DOHH2 (cell line): ENCODE data around the gene MARS1.

Source experiments
- H3F3A ChIP-seq: fragments of 200-600 bp; sonication (generic), shearing (Covaris generic); 2 replicates; pipeline ENCODE4 v1.6.0; 2016; ENCODE audit warnings: antibody characterized with exemption, mild to moderate bottlenecking; ENCODE audit not compliant: control insufficient read depth, insufficient read depth
- H3K27ac ChIP-seq: fragments of 200-600 bp; sonication (generic); 2 replicates; pipeline ENCODE4 v1.5.1; 2014; ENCODE audit warnings: low read depth, mild to moderate bottlenecking, low read length, moderate library complexity
- H3K27me3 ChIP-seq: fragments of 200-600 bp; sonication (generic); 2 replicates; pipeline ENCODE4 v1.6.1; 2014; ENCODE audit warnings: mild to moderate bottlenecking, low read length, mixed read lengths; ENCODE audit not compliant: control insufficient read depth
- H3K36me3 ChIP-seq: fragments of 200-600 bp; sonication (generic); 2 replicates; pipeline ENCODE4 v1.6.1; 2014; ENCODE audit warnings: mild to moderate bottlenecking, low read length, moderate library complexity, mixed read lengths; ENCODE audit not compliant: control insufficient read depth
- H3K4me1 ChIP-seq: fragments of 200-600 bp; sonication (generic); 2 replicates; pipeline ENCODE4 v1.6.1; 2014; ENCODE audit warnings: mild to moderate bottlenecking, low read length, mixed read lengths; ENCODE audit not compliant: control insufficient read depth
- H3K4me2 ChIP-seq: fragments of 200-600 bp; sonication (generic); 2 replicates; pipeline ENCODE4 v1.6.0; 2014; ENCODE audit warnings: mild to moderate bottlenecking, low read length, moderate library complexity
- H3K4me3 ChIP-seq: fragments of 200-600 bp; sonication (generic); 2 replicates; pipeline ENCODE4 v1.5.1; 2014; ENCODE audit warnings: mild to moderate bottlenecking, low read length, mixed read lengths
- H3K79me2 ChIP-seq: fragments of 200-600 bp; sonication (generic); 2 replicates; pipeline ENCODE4 v1.6.1; 2014; ENCODE audit warnings: mild to moderate bottlenecking, low read length, mixed read lengths; ENCODE audit not compliant: control insufficient read depth
- H3K9me2 ChIP-seq: fragments of 200-600 bp; sonication (generic); replicated peaks from 2 replicates; pipeline ENCODE4 v1.6.1; 2014; ENCODE audit warnings: mild to moderate bottlenecking, low read length, mixed read lengths; ENCODE audit not compliant: control insufficient read depth
- H3K9me3 ChIP-seq: fragments of 200-600 bp; sonication (generic); 2 replicates; pipeline ENCODE4 v1.6.1; 2014; ENCODE audit warnings: antibody characterized with exemption, low read length, mixed read lengths; ENCODE audit not compliant: control insufficient read depth, insufficient read depth
- H4K20me1 ChIP-seq: fragments of 200-600 bp; sonication (generic); 2 replicates; pipeline ENCODE4 v1.6.0; 2014; ENCODE audit warnings: low read depth, mild to moderate bottlenecking, antibody characterized with exemption, low read length, moderate library complexity; ENCODE audit not compliant: control insufficient read depth, insufficient read depth
- EZH2phosphoT487 ChIP-seq: fragments of 200-600 bp; sonication (generic); IDR thresholded peaks from 2 replicates; pipeline ENCODE4 v1.6.1; 2017; ENCODE audit warnings: borderline replicate concordance, mild to moderate bottlenecking, antibody characterized with exemption, low read length, moderate library complexity, mixed read lengths
- TF ChIP-seq, protein P1 (sequence below): fragments of 200-600 bp; sonication (generic); IDR thresholded peaks from one replicate; pipeline ENCODE4 v1.5.1; 2014; ENCODE audit warnings: antibody characterized with exemption, mild to moderate bottlenecking, low read depth, low read length; ENCODE audit not compliant: poor library complexity, severe bottlenecking

MARS1 gene

DNA sequence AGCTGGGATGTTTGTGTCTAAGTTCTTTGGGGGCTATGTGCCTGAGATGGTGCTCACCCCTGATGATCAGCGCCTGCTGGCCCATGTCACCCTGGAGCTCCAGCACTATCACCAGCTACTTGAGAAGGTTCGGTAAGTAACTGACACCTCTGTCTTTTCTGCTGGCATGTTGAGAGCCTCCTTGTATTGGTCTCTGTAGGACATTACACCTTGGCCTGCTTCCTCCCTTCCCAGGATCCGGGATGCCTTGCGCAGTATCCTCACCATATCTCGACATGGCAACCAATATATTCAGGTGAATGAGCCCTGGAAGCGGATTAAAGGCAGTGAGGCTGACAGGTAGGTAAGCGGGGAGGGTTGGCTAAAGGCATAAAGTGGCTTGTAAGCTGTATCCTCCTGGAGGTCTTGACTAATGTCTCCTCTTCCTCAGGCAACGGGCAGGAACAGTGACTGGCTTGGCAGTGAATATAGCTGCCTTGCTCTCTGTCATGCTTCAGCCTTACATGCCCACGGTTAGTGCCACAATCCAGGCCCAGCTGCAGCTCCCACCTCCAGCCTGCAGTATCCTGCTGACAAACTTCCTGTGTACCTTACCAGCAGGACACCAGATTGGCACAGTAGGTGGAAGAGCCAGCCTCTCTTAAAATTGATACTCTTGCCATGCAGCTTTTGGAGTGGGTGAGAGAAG, 27.0 kb downstream of the MARS1 start:
- H4K20me1 ChIP-seq, result peaks cover 8% of the 10 kb centered on the region
- no peak overlapping the region for H3K27ac ChIP-seq
- peaks cover 43% of the 10 kb centered on the region for H3F3A ChIP-seq
- peaks cover 32% of the 10 kb centered on the region for H3K79me2 ChIP-seq
- H3K36me3 ChIP-seq, result peaks cover 91% of the 10 kb centered on the region
- H3K4me3 ChIP-seq, result no peak overlapping the region
- peaks cover 23% of the 10 kb centered on the region for H3K4me1 ChIP-seq
- H3K9me2 ChIP-seq, result no peaks in the 10 kb centered on the region
- H3K9me3 ChIP-seq, result no peaks in the 10 kb centered on the region
- H3K27me3 ChIP-seq, result no peaks in the 10 kb centered on the region
- no peak for TF ChIP-seq EZH2phosphoT487
- TF ChIP-seq, protein P1, sequence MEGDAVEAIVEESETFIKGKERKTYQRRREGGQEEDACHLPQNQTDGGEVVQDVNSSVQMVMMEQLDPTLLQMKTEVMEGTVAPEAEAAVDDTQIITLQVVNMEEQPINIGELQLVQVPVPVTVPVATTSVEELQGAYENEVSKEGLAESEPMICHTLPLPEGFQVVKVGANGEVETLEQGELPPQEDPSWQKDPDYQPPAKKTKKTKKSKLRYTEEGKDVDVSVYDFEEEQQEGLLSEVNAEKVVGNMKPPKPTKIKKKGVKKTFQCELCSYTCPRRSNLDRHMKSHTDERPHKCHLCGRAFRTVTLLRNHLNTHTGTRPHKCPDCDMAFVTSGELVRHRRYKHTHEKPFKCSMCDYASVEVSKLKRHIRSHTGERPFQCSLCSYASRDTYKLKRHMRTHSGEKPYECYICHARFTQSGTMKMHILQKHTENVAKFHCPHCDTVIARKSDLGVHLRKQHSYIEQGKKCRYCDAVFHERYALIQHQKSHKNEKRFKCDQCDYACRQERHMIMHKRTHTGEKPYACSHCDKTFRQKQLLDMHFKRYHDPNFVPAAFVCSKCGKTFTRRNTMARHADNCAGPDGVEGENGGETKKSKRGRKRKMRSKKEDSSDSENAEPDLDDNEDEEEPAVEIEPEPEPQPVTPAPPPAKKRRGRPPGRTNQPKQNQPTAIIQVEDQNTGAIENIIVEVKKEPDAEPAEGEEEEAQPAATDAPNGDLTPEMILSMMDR, result no peak
- no peak overlapping the region for H3K4me2 ChIP-seq

GRCh38 chr12:57515408-57515933, 27.6 kb downstream of the MARS1 start:
- no peaks in the 10 kb centered on the region for H3K27me3 ChIP-seq
- no peak overlapping the region for H3K4me2 ChIP-seq
- peaks cover 8% of the 10 kb centered on the region for H4K20me1 ChIP-seq
- peaks cover 36% of the 10 kb centered on the region for H3K79me2 ChIP-seq
- H3K9me2 ChIP-seq, result no peaks in the 10 kb centered on the region
- peaks cover 90% of the 10 kb centered on the region for H3K36me3 ChIP-seq
- no peak overlapping the region for H3K27ac ChIP-seq
- H3K4me1 ChIP-seq, result peaks cover 23% of the 10 kb centered on the region
- no peaks in the 10 kb centered on the region for H3K9me3 ChIP-seq
- H3F3A ChIP-seq, result peaks cover 43% of the 10 kb centered on the region
- no peak overlapping the region for H3K4me3 ChIP-seq
- TF ChIP-seq, protein P1, result no peak
- TF ChIP-seq EZH2phosphoT487, result no peak

- Histone ChIP-seq H3K27me3 (no peaks in the 10 kb centered on the region), H3F3A (peaks cover 43% of the 10 kb centered on the region), H3K9me3 (no peaks in the 10 kb centered on the region), H3K79me2 (peaks cover 36% of the 10 kb centered on the region), H4K20me1 (peaks cover 8% of the 10 kb centered on the region), H3K27ac (no peak overlapping the region), H3K4me2 (no peak overlapping the region), H3K4me1 (peaks cover 27% of the 10 kb centered on the region), H3K4me3 (no peak overlapping the region), H3K36me3 (peaks cover 90% of the 10 kb centered on the region), H3K9me2 (no peaks in the 10 kb centered on the region)
- TF ChIP-seq EZH2phosphoT487, result no peak
- TF ChIP-seq, protein P1, result no peak
These were observed 28.2 kb downstream of the MARS1 start for GRCh38 chr12:57515934-57516541.
